Gastrocnemius medialis (tissue), 4 donors: Measurements from ENCODE around the gene CNPY3. TPM values are rescaled to one million over a fixed set of nuclear protein-coding genes. Genes with fewer than 3 reads are reported as not detected.
"Not testable (repeated sequence)": the region's sequence is repeated elsewhere in the genome, so short reads cannot be mapped to it uniquely, and the experiment has no call there.

Experiments
- ATAC-seq, 2 donors: fragments of 150-250 bp; one replicate each; pipeline ENCODE4 v1.9.1; 2016
- DNase-seq, 2 donors: peaks; one replicate each; pipeline ENCODE4 v3.0.0-alpha.2; 2019
- H3K27ac ChIP-seq, 4 donors: fragments of 200-600 bp; sonication (generic); 1 replicate in 1 of 4; 2 replicates in 3 of 4; pipeline ENCODE4 v1.5.1; 2016 to 2018; ENCODE audit warnings: mild to moderate bottlenecking in 2 of 4, moderate library complexity in 1 of 4
- H3K27me3 ChIP-seq, 3 donors: fragments of 200-600 bp; sonication (generic) in 2 of 3; 1 replicate in 1 of 3; 2 replicates in 2 of 3; pipeline versions ENCODE4 v1.5.1 to v1.6.0; 2016 to 2019; ENCODE audit warnings: mild to moderate bottlenecking in 1 of 3, moderate library complexity in 1 of 3
- H3K36me3 ChIP-seq, 2 donors: fragments of 200-600 bp; sonication (generic) in 1 of 2; one replicate each; pipeline ENCODE4 v1.5.1; 2017 to 2018
- H3K4me1 ChIP-seq, 2 donors: fragments of 200-600 bp; sonication (generic) in 1 of 2; one replicate each; pipeline ENCODE4 v1.5.1; 2016 to 2017; ENCODE audit warnings: mild to moderate bottlenecking in 2 of 2
- H3K4me3 ChIP-seq, 4 donors: fragments of 200-600 bp; sonication (generic) in 3 of 4; 1 replicate in 1 of 4; 2 replicates in 3 of 4; pipeline ENCODE4 v1.5.1; 2016 to 2019; ENCODE audit warnings: mild to moderate bottlenecking in 2 of 4
- H3K9me3 ChIP-seq, 3 donors: fragments of 200-600 bp; sonication (generic) in 2 of 3; 1 replicate in 1 of 3; 2 replicates in 2 of 3; pipeline ENCODE4 v1.5.1; 2016 to 2019
- POLR2A ChIP-seq, 2 donors: fragments of 450-650 bp; IDR thresholded peaks; one replicate each; pipeline ENCODE4 v1.6.1; 2017; ENCODE audit warnings: antibody characterized with exemption in 2 of 2, mild to moderate bottlenecking in 2 of 2, moderate library complexity in 2 of 2
- in situ Hi-C, 4 donors: fragments of 200-750 bp; cut with MboI; loops; one replicate each; pipeline versions ENCODE4 v1.15.0 to v1.8.0; 2017; ENCODE audit warnings: low sequenced_read_pairs in 4 of 4
- intact Hi-C: fragments of 100-400 bp; cut with DNase I; formaldehyde crosslinking; loops from one replicate; pipeline ENCODE4 v1.15.1; 2023; ENCODE audit warnings: low total_unique reads
- total RNA-seq, 4 donors: library from RNA; depleted of rRNA; stranded (reverse); fragments of >200 nt; gene quantifications; one replicate each; pipeline versions ENCODE4 v1.1.0 to v1.2.3, GENCODE V29; 2016
- TF ChIP-seq, protein P1 (sequence below), 5 experiments: fragments of 450-650 bp in 3 of 5; fragments of 200-600 bp in 2 of 5; sonication (generic) in 2 of 5; IDR thresholded peaks in 4 of 5; conservative IDR thresholded peaks in 1 of 5; 1 replicate in 4 of 5; 2 replicates in 1 of 5; pipeline ENCODE4 v1.5.1; 2016 to 2019; ENCODE audit warnings: antibody characterized with exemption in 5 of 5, mild to moderate bottlenecking in 3 of 5, moderate library complexity in 3 of 5

Gene CNPY3
- total RNA-seq, 4 donors from 2014 or later = 7.1 to 13.5 (median 9.3) TPM

- Histone ChIP-seq H3K27ac (peak overlapping the region in 2 of 4 donors; percentile 1 to 49), H3K4me1 (peaks cover 27 to 35% of the 10 kb centered on the region in 2 donors), H3K27me3 (no peaks in the 10 kb centered on the region), H3K36me3 (no peaks in the 10 kb centered on the region), H3K4me3 (no peak overlapping the region), H3K9me3 (no peaks in the 10 kb centered on the region)
- in situ Hi-C loops (no loop called here), intact Hi-C loops (loop anchor here (5.0 kb wide), 3 partner anchors 78 to 337 kb away; partner anchors contain the start of genes KLC4, MRPL2, PEX6 and UBR2)
- DNase-seq = peak; percentile 35 to 59
- no peak for ATAC-seq
- TF ChIP-seq POLR2A (IDR thresholded peaks at IDR 0.05) = no peak
- TF ChIP-seq, protein P1, sequence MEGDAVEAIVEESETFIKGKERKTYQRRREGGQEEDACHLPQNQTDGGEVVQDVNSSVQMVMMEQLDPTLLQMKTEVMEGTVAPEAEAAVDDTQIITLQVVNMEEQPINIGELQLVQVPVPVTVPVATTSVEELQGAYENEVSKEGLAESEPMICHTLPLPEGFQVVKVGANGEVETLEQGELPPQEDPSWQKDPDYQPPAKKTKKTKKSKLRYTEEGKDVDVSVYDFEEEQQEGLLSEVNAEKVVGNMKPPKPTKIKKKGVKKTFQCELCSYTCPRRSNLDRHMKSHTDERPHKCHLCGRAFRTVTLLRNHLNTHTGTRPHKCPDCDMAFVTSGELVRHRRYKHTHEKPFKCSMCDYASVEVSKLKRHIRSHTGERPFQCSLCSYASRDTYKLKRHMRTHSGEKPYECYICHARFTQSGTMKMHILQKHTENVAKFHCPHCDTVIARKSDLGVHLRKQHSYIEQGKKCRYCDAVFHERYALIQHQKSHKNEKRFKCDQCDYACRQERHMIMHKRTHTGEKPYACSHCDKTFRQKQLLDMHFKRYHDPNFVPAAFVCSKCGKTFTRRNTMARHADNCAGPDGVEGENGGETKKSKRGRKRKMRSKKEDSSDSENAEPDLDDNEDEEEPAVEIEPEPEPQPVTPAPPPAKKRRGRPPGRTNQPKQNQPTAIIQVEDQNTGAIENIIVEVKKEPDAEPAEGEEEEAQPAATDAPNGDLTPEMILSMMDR (IDR thresholded peaks at IDR 0.05 in 4 of 5, conservative IDR thresholded peaks at IDR 0.05 in 1 of 5) = peak; percentile 54 to 88 (median 83)
These were observed 30.4 kb upstream of the CNPY3 start for GRCh38 chr6:42898891-42899361.

DNA sequence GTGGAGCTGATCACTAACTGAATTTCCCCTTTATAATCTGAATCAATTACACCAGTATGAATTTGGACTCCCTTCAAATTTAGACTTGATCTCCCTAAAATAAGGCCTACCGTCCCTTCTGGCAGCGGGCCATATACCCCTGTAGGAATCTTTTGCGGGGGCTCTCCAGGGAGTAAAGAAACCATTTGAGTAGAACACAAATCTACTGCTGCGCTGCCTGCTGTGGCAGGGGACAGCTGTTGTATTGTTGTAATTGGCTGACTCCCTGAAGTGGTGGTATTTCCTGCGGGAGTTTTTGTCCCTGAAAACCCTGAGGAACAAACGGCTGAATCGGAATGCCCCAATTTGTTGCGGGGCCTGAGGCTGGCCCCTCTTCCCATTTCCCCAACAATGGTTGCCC lies 29.4 kb upstream of the CNPY3 start:
- ATAC-seq = no peak
- DNase-seq = no peak
- H3K27me3 ChIP-seq = no peaks in the 10 kb centered on the region
- no peaks in the 10 kb centered on the region for H3K36me3 ChIP-seq
- TF ChIP-seq, protein P1 (IDR thresholded peaks at IDR 0.05 in 4 of 5, conservative IDR thresholded peaks at IDR 0.05 in 1 of 5) = no peak
- in situ Hi-C loops = loop anchor here (5.0 to 25.0 kb wide), 3 partner anchors 242 to 437 kb away; no protein-coding TSS in a partner anchor
- H3K4me1 ChIP-seq = peaks cover 27 to 35% of the 10 kb centered on the region in 2 donors
- intact Hi-C loops = loop anchor here (2.0 to 10.0 kb wide), 6 partner anchors 77 to 435 kb away; partner anchors contain the start of genes KLC4, MRPL2, PEX6 and UBR2
- H3K27ac ChIP-seq = no peak overlapping the region
- no peak overlapping the region for H3K4me3 ChIP-seq
- H3K9me3 ChIP-seq = no peaks in the 10 kb centered on the region

DNA sequence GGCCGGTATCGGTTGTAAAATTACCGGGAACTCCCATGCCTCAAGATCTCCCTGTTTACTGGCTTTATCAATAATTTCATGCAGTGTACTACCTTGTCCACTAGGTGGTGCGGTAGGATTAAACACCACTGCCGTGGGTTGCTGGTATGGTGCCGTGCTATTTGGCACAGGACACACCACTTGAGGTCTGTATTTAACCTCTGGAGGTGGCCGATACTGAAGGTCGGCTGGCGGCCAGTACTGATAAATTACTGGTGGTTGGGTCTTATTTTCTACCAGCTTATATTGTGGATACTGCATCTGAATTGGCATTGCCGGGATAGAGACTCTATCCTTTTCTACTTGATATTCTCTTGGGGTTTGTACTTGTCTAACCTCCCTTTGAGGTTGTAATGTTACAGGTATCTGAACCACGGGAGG lies 27.7 kb upstream of the CNPY3 start:
- peak; percentile 92 to 99 for ATAC-seq
- peak; percentile 60 to 76 for DNase-seq
- Histone ChIP-seq H3K27ac (no peak overlapping the region), H3K9me3 (no peaks in the 10 kb centered on the region), H3K4me3 (no peak overlapping the region), H3K27me3 (no peaks in the 10 kb centered on the region), H3K4me1 (peaks cover 20 to 27% of the 10 kb centered on the region in 2 donors), H3K36me3 (no peaks in the 10 kb centered on the region)
- in situ Hi-C loops (loop anchor here (5.0 to 25.0 kb wide), 3 partner anchors 241 to 436 kb away; no protein-coding TSS in a partner anchor), intact Hi-C loops (loop anchor here (1.0 to 10.0 kb wide), 4 partner anchors 226 to 433 kb away; no protein-coding TSS in a partner anchor)
- TF ChIP-seq POLR2A (IDR thresholded peaks at IDR 0.05) = no peak
- TF ChIP-seq, protein P1 (IDR thresholded peaks at IDR 0.05 in 4 of 5, conservative IDR thresholded peaks at IDR 0.05 in 1 of 5) = peak; percentile 85 to 93 (median 90)

DNA sequence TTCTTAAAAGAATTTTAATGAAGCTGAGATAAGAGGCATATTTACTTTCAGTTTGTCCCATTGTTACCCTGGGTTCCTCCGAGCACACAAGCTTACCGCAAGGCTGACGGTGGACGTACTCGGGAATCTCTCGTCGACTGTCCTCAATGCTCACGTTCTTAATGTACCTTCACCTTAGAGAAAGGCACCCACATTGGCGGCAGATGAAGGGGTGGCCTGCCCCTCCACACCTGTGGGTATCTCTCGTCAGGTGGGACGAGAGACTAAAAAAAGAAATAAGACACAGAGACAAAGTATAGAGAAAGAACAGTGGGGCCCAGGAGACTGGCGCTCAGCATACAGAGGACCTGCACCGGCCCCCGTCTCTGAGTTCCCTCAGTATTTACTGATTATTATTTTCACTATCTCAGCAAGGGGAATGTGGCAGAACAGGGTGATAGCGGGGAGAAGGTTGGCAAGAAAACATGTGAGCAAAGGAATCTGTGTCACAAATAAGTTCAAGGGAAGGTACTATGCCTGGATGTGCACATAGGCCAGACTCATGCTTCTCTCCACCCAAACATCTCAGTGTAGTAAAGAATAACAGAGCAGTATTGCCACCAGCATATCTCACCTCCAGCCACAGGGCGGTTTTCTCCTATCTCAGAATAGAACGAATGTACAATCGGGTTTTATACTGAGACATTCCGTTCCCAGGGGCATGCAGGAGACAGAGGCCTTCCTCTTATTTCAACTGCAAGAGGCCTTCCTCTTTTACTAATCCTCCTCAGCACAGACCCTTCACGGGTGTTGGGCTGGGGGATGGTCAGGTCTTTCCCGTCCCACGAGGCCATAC lies 26.6 kb upstream of the CNPY3 start:
- in situ Hi-C loops (loop anchor here (5.0 to 25.0 kb wide), 3 partner anchors 240 to 435 kb away; no protein-coding TSS in a partner anchor), intact Hi-C loops (loop anchor here (5.0 to 10.0 kb wide), 2 partner anchors 225 to 432 kb away; no protein-coding TSS in a partner anchor)
- peaks cover 9 to 16% of the 10 kb centered on the region in 2 donors for H3K4me1 ChIP-seq
- H3K27ac ChIP-seq, DNase-seq, ATAC-seq, H3K36me3 ChIP-seq, H3K4me3 ChIP-seq, H3K9me3 ChIP-seq, H3K27me3 ChIP-seq: not testable (repeated sequence)

GRCh38 chr6:42904467-42904866 lies 24.8 kb upstream of the CNPY3 start:
- H3K27ac ChIP-seq = no peak overlapping the region
- peaks cover 5 to 6% of the 10 kb centered on the region in 2 donors for H3K4me1 ChIP-seq
- intact Hi-C loops (loop anchor here (5.0 to 10.0 kb wide), 2 partner anchors 223 to 430 kb away; no protein-coding TSS in a partner anchor), in situ Hi-C loops (loop anchor here (5.0 to 25.0 kb wide), 3 partner anchors 238 to 433 kb away; no protein-coding TSS in a partner anchor)
- H3K4me3 ChIP-seq = no peak overlapping the region
- no peak for ATAC-seq
- no peaks in the 10 kb centered on the region for H3K9me3 ChIP-seq
- TF ChIP-seq, protein P1 (IDR thresholded peaks at IDR 0.05 in 4 of 5, conservative IDR thresholded peaks at IDR 0.05 in 1 of 5) = no peak
- no peak for TF ChIP-seq POLR2A (IDR thresholded peaks at IDR 0.05)
- no peaks in the 10 kb centered on the region for H3K36me3 ChIP-seq
- H3K27me3 ChIP-seq = no peaks in the 10 kb centered on the region
- DNase-seq = no peak
